ENCODE data around the gene OSTN. TPM values are rescaled to one million over a fixed set of nuclear protein-coding genes. Genes with fewer than 3 reads are reported as not detected.

Gene OSTN
- total RNA-seq, 2 experiments from 2014 or later = not detected

DNA sequence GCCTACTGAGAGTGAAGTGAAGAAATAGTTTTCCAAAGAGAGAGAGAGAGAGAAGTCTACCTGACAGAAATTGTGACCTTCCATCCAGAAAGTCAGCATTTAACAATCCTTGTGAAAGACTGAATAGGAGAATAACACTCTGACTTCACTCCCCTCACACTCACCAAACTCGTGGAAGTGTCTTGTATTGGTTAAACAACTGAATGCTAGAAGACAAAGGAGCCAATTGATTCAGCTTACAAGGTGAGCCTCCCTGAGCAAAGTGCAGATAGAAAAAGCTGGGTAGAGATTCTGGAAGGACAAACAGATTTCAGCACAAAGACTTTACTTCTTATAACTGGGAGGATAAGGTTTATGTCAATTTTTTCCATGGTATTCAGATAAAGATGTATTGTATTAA, 40.8 kb upstream of the OSTN start:
- no peaks in the 10 kb centered on the region for H3K36me3 ChIP-seq (ENCODE audit: insufficient read depth, low read length)
- peaks cover 13% of the 10 kb centered on the region for H3K9me3 Mint-ChIP-seq
- H3K27me3 ChIP-seq (ENCODE audit: control insufficient read depth in 1 of 2, insufficient read depth in 2 of 2, low read length in 2 of 2) = no peaks in the 10 kb centered on the region
- TF ChIP-seq, protein P1, sequence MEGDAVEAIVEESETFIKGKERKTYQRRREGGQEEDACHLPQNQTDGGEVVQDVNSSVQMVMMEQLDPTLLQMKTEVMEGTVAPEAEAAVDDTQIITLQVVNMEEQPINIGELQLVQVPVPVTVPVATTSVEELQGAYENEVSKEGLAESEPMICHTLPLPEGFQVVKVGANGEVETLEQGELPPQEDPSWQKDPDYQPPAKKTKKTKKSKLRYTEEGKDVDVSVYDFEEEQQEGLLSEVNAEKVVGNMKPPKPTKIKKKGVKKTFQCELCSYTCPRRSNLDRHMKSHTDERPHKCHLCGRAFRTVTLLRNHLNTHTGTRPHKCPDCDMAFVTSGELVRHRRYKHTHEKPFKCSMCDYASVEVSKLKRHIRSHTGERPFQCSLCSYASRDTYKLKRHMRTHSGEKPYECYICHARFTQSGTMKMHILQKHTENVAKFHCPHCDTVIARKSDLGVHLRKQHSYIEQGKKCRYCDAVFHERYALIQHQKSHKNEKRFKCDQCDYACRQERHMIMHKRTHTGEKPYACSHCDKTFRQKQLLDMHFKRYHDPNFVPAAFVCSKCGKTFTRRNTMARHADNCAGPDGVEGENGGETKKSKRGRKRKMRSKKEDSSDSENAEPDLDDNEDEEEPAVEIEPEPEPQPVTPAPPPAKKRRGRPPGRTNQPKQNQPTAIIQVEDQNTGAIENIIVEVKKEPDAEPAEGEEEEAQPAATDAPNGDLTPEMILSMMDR (IDR thresholded peaks at IDR 0.05) = no peak
- intact Hi-C loops (cut with DNase I, micrococcal nuclease) = no loop called here
- CTCF ChIA-PET = no interaction called here
- H3K4me3 Mint-ChIP-seq = no peak overlapping the region
- H3K27me3 Mint-ChIP-seq = no peaks in the 10 kb centered on the region
- no peaks in the 10 kb centered on the region for H3K36me3 Mint-ChIP-seq (ENCODE audit: low read depth)
- H3K4me3 ChIP-seq (ENCODE audit: low read length) = no peak overlapping the region
- ATAC-seq (ENCODE audit: poor library complexity) = no peak
- no peak for DNase-seq
- H3K27ac Mint-ChIP-seq = no peak overlapping the region
- POLR2A ChIA-PET = no interaction called here
- H3K4me1 Mint-ChIP-seq (ENCODE audit: low read depth) = no peaks in the 10 kb centered on the region
- H3K4me1 ChIP-seq (ENCODE audit: insufficient read depth, low read length) = no peaks in the 10 kb centered on the region
- no peak overlapping the region for H3K27ac ChIP-seq (ENCODE audit: low read depth in 1 of 2, low read length in 2 of 2)
- peaks cover 0 to 17% of the 10 kb centered on the region in 2 experiments for H3K9me3 ChIP-seq (ENCODE audit: control insufficient read depth in 1 of 2, insufficient read depth in 1 of 2, low read length in 2 of 2)

DNA sequence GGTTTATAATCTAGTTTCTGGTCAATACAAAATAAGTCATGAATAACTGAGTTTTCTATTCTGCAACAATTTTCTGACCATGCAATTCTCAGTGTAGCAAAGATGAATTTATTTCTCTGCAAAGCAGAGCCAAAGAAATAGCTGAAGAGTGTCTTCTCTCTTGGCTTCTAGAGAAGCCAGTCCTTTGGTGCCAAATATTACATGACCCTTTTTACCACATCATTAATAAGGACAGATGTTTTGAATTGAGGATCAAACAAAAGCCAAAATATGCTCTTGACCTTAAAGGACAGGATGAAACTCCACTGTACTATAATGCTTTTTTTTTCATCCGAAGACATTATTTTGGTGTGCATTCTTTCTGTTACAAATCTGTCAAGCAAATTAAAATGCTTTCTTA, 40.2 kb upstream of the OSTN start:
- H3K4me3 Mint-ChIP-seq = no peak overlapping the region
- Histone ChIP-seq H3K27me3 (ENCODE audit: control insufficient read depth in 1 of 2, insufficient read depth in 2 of 2, low read length in 2 of 2) (no peaks in the 10 kb centered on the region), H3K4me3 (ENCODE audit: low read length) (no peak overlapping the region), H3K27ac (ENCODE audit: low read depth in 1 of 2, low read length in 2 of 2) (no peak overlapping the region), H3K36me3 (ENCODE audit: insufficient read depth, low read length) (no peaks in the 10 kb centered on the region), H3K4me1 (ENCODE audit: insufficient read depth, low read length) (no peaks in the 10 kb centered on the region), H3K9me3 (ENCODE audit: control insufficient read depth in 1 of 2, insufficient read depth in 1 of 2, low read length in 2 of 2) (peaks cover 0 to 16% of the 10 kb centered on the region in 2 experiments)
- no peak overlapping the region for H3K27ac Mint-ChIP-seq
- ChIA-PET CTCF (no interaction called here), POLR2A (no interaction called here)
- TF ChIP-seq, protein P1 (IDR thresholded peaks at IDR 0.05) = no peak
- no peak for ATAC-seq (ENCODE audit: poor library complexity)
- H3K9me3 Mint-ChIP-seq = peaks cover 13% of the 10 kb centered on the region
- intact Hi-C loops (cut with DNase I, micrococcal nuclease) = no loop called here
- no peak for DNase-seq
- H3K36me3 Mint-ChIP-seq (ENCODE audit: low read depth) = no peaks in the 10 kb centered on the region
- no peaks in the 10 kb centered on the region for H3K4me1 Mint-ChIP-seq (ENCODE audit: low read depth)
- H3K27me3 Mint-ChIP-seq = no peaks in the 10 kb centered on the region

DNA sequence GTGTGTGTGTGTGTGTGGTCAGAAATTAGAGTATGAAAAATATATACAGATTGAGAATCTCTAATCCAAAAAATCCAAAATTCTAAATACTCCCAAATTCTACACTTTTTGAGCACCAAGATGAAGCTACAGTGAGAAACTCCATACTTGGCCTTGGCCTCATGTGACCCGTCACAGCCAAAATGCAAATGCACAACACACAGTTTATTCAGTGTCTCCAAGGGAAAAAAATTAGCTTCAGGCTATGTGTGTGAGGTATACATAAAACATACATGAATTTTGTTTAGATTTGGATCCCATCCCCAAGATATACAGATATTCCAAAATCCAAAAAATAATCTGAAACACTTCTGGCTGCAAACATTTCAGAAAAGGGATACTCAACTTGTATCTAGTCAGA, 33.2 kb upstream of the OSTN start:
- Mint-ChIP-seq H3K9me3 (no peaks in the 10 kb centered on the region), H3K4me3 (no peak overlapping the region), H3K27me3 (no peaks in the 10 kb centered on the region), H3K4me1 (ENCODE audit: low read depth) (no peaks in the 10 kb centered on the region), H3K27ac (no peak overlapping the region), H3K36me3 (ENCODE audit: low read depth) (no peaks in the 10 kb centered on the region)
- ChIA-PET CTCF (no interaction called here), POLR2A (no interaction called here)
- H3K4me3 ChIP-seq (ENCODE audit: low read length) = no peak overlapping the region
- TF ChIP-seq, protein P1 (IDR thresholded peaks at IDR 0.05) = no peak
- DNase-seq (no peak), ATAC-seq (ENCODE audit: poor library complexity) (no peak)
- H3K4me1 ChIP-seq (ENCODE audit: insufficient read depth, low read length) = no peaks in the 10 kb centered on the region
- no peak overlapping the region for H3K27ac ChIP-seq (ENCODE audit: low read depth in 1 of 2, low read length in 2 of 2)
- no peaks in the 10 kb centered on the region for H3K36me3 ChIP-seq (ENCODE audit: insufficient read depth, low read length)
- intact Hi-C loops (cut with DNase I, micrococcal nuclease) = no loop called here
- no peaks in the 10 kb centered on the region for H3K27me3 ChIP-seq (ENCODE audit: control insufficient read depth in 1 of 2, insufficient read depth in 2 of 2, low read length in 2 of 2)
- H3K9me3 ChIP-seq (ENCODE audit: control insufficient read depth in 1 of 2, insufficient read depth in 1 of 2, low read length in 2 of 2) = no peaks in the 10 kb centered on the region
